H1 (cell line): Measurements from ENCODE around the gene BICD1. TPM values are rescaled to one million over a fixed set of nuclear protein-coding genes. Genes with fewer than 3 reads are reported as not detected.

ENCODE experiments used
- CTCF ChIA-PET: fragments of 300-600 bp; sonication (Branson Sonifier 250); formaldehyde crosslinking; loops from one replicate; lab custom pipeline; 2021; ENCODE audit not compliant: partially characterized antibody; lab: Charles Lee
- POLR2A ChIA-PET: fragments of 300-600 bp; sonication (Branson Sonifier 250); formaldehyde crosslinking; loops from one replicate; lab custom pipeline; 2021; ENCODE audit warnings: inconsistent platforms; ENCODE audit not compliant: partially characterized antibody; lab: Charles Lee
- DNase-seq, 2 experiments: peaks; one replicate each; pipeline versions ENCODE4 v3.0.0 to v3.0.0-alpha.2; 2010 to 2022; ENCODE audit warnings: low spot score in 2 of 2, low read depth in 1 of 2, mixed read lengths in 1 of 2
- FAIRE-seq: peaks from 2 replicates; lab custom pipeline; 2011; peaks lifted over from hg19 to GRCh38; lab: Jason Lieb, UNC
- H2AFZ ChIP-seq: 2 replicates; pipeline ENCODE4 v1.8.1; 2012; ENCODE audit warnings: low read length, inconsistent platforms
- H2AK5ac ChIP-seq: 2 replicates; pipeline ENCODE4 v1.6.1; 2013; ENCODE audit warnings: low read depth, low read length
- H2BK120ac ChIP-seq: replicated peaks from 2 replicates; pipeline ENCODE3; 2013; ENCODE audit warnings: low read depth, low read length, inconsistent platforms
- H2BK12ac ChIP-seq: 2 replicates; pipeline ENCODE4 v1.6.1; 2013; ENCODE audit warnings: low read depth, low read length
- H2BK15ac ChIP-seq: 2 replicates; pipeline ENCODE4 v1.6.1; 2013; ENCODE audit warnings: low read length
- H2BK20ac ChIP-seq: 2 replicates; pipeline ENCODE4 v1.6.1; 2013; ENCODE audit warnings: low read length
- H2BK5ac ChIP-seq: 2 replicates; pipeline ENCODE4 v1.6.1; 2013; ENCODE audit warnings: low read depth, low read length
- H3K14ac ChIP-seq: 2 replicates; pipeline ENCODE4 v1.6.1; 2013; ENCODE audit warnings: inconsistent platforms; ENCODE audit not compliant: insufficient read length
- H3K18ac ChIP-seq: 2 replicates; pipeline ENCODE4 v1.6.1; 2013; ENCODE audit warnings: low read length; ENCODE audit errors: extremely low read depth
- H3K23ac ChIP-seq: 2 replicates; pipeline ENCODE4 v1.6.1; 2013; ENCODE audit warnings: inconsistent platforms; ENCODE audit not compliant: insufficient read length
- H3K23me2 ChIP-seq: 2 replicates; pipeline ENCODE4 v1.6.1; 2013; ENCODE audit warnings: low read depth, low read length
- H3K27ac ChIP-seq: 2 replicates; pipeline ENCODE4 v1.6.1; 2011; ENCODE audit warnings: low read depth, low read length, inconsistent platforms
- H3K27me3 ChIP-seq, 4 experiments: replicated peaks in 1 of 4; 1 replicate in 1 of 4; 2 replicates in 3 of 4; pipeline versions ENCODE4 v1.6.1 to v1.8.1; 2011 to 2013; ENCODE audit warnings: low read length in 3 of 4, mild to moderate bottlenecking in 3 of 4, inconsistent platforms in 2 of 4, mixed read lengths in 2 of 4, moderate library complexity in 1 of 4; ENCODE audit not compliant: control insufficient read depth in 3 of 4, insufficient read depth in 3 of 4; ENCODE audit errors: extremely low read depth in 1 of 4
- H3K36me3 ChIP-seq, 4 experiments: 2 replicates each; pipeline versions ENCODE4 v1.6.1 to v1.8.1; 2011 to 2013; ENCODE audit warnings: mild to moderate bottlenecking in 4 of 4, low read length in 3 of 4, moderate library complexity in 2 of 4, control low read depth in 1 of 4, inconsistent platforms in 1 of 4; ENCODE audit not compliant: insufficient read depth in 4 of 4, control insufficient read depth in 2 of 4
- H3K4ac ChIP-seq: replicated peaks from 2 replicates; pipeline ENCODE3; 2013; ENCODE audit warnings: low read length, low read depth, mixed read lengths, inconsistent platforms; ENCODE audit not compliant: insufficient read length
- H3K4me1 ChIP-seq, 4 experiments: replicated peaks in 1 of 4; 1 replicate in 1 of 4; 2 replicates in 3 of 4; pipeline versions ENCODE4 v1.6.1 to v1.8.1; 2011 to 2013; ENCODE audit warnings: low read length in 3 of 4, inconsistent platforms in 2 of 4, mixed read lengths in 1 of 4; ENCODE audit not compliant: insufficient read depth in 4 of 4, control insufficient read depth in 3 of 4
- H3K4me2 ChIP-seq, 2 experiments: 2 replicates each; pipeline versions ENCODE4 v1.6.1 to v1.8.1; 2011 to 2013; ENCODE audit warnings: low read depth in 2 of 2, low read length in 2 of 2, control low read depth in 1 of 2, inconsistent platforms in 1 of 2, mild to moderate bottlenecking in 1 of 2; ENCODE audit not compliant: insufficient read depth in 1 of 2
- H3K4me3 ChIP-seq, 4 experiments: fragments of 200-600, 300-600 bp in 1 of 4; sonication (generic), shearing (Covaris generic), sonication (Bioruptor Twin) in 1 of 4; 2 replicates each; pipeline versions ENCODE4 v1.5.1 to v1.8.1; 2011 to 2016; ENCODE audit warnings: low read length in 4 of 4, low read depth in 3 of 4, control low read depth in 2 of 4, inconsistent platforms in 2 of 4, mild to moderate bottlenecking in 2 of 4, mixed read lengths in 1 of 4, moderate library complexity in 1 of 4; ENCODE audit not compliant: insufficient read depth in 2 of 4; ENCODE audit errors: extremely low read depth in 1 of 4
- H3K56ac ChIP-seq: replicated peaks from 2 replicates; pipeline ENCODE3; 2013; ENCODE audit warnings: low read depth, mild to moderate bottlenecking, mixed read lengths, low read length, inconsistent platforms; ENCODE audit not compliant: insufficient read length
- H3K79me1 ChIP-seq: 2 replicates; pipeline ENCODE4 v1.6.1; 2013; ENCODE audit warnings: low read depth, low read length, control low read depth
- H3K79me2 ChIP-seq, 2 experiments: 2 replicates each; pipeline versions ENCODE4 v1.6.1 to v1.8.1; 2012 to 2013; ENCODE audit warnings: low read length in 2 of 2, mild to moderate bottlenecking in 2 of 2, inconsistent platforms in 1 of 2; ENCODE audit not compliant: insufficient read depth in 2 of 2, control insufficient read depth in 1 of 2
- H3K9ac ChIP-seq, 4 experiments: replicated peaks in 1 of 4; 1 replicate in 1 of 4; 2 replicates in 3 of 4; pipeline versions ENCODE4 v1.6.1 to v1.8.1; 2011 to 2013; ENCODE audit warnings: low read depth in 3 of 4, low read length in 3 of 4, control low read depth in 2 of 4, mild to moderate bottlenecking in 2 of 4, moderate library complexity in 2 of 4, inconsistent platforms in 1 of 4; ENCODE audit errors: extremely low read depth in 1 of 4
- H3K9me3 ChIP-seq, 2 experiments: 2 replicates each; pipeline versions ENCODE4 v1.6.1 to v1.8.1; 2012 to 2013; ENCODE audit warnings: mild to moderate bottlenecking in 2 of 2, moderate library complexity in 2 of 2, control low read depth in 1 of 2, inconsistent platforms in 1 of 2, low read depth in 1 of 2, low read length in 1 of 2, mixed read lengths in 1 of 2; ENCODE audit not compliant: insufficient read depth in 2 of 2
- H4K20me1 ChIP-seq, 2 experiments: replicated peaks in 1 of 2; 2 replicates each; pipeline versions ENCODE3 to v1.8.1; 2011 to 2013; ENCODE audit warnings: inconsistent platforms in 2 of 2, low read length in 2 of 2, mild to moderate bottlenecking in 1 of 2; ENCODE audit not compliant: insufficient read depth in 2 of 2, control insufficient read depth in 1 of 2
- H4K5ac ChIP-seq: 2 replicates; pipeline ENCODE4 v1.6.1; 2013; ENCODE audit warnings: low read length, low read depth, mixed read lengths, inconsistent platforms; ENCODE audit not compliant: insufficient read length
- H4K8ac ChIP-seq: 2 replicates; pipeline ENCODE4 v1.8.0; 2013; ENCODE audit warnings: mild to moderate bottlenecking, moderate library complexity, low read length, inconsistent platforms; ENCODE audit not compliant: insufficient read depth; ENCODE audit errors: extremely low read depth
- H4K91ac ChIP-seq: replicated peaks from 2 replicates; pipeline ENCODE3; 2013; ENCODE audit warnings: low read length, mixed read lengths, inconsistent platforms; ENCODE audit not compliant: insufficient read length
- BACH1 ChIP-seq: IDR thresholded peaks from 2 replicates; pipeline ENCODE4 v1.6.1; 2012; ENCODE audit warnings: low read length, improper control_type of control experiment
- EGR1 ChIP-seq: IDR thresholded peaks from 2 replicates; pipeline ENCODE4 v1.6.1; 2011; ENCODE audit warnings: low read depth, low read length, borderline replicate concordance
- HDAC2 ChIP-seq, 2 experiments: fragments of 300-600 bp in 1 of 2; sonication (generic) in 1 of 2; IDR thresholded peaks; 2 replicates each; pipeline ENCODE4 v1.6.1; 2011 to 2012; ENCODE audit warnings: low read depth in 2 of 2, low read length in 2 of 2, mild to moderate bottlenecking in 2 of 2, moderate library complexity in 2 of 2, borderline replicate concordance in 1 of 2, inconsistent platforms in 1 of 2
- HDAC6 ChIP-seq: IDR thresholded peaks from one replicate; pipeline ENCODE4 v1.7.1; 2012; ENCODE audit warnings: low read depth, mild to moderate bottlenecking, inconsistent platforms, low read length, moderate library complexity
- JUN ChIP-seq: IDR thresholded peaks from 2 replicates; pipeline ENCODE4 v1.6.1; 2011; ENCODE audit warnings: low read depth, mild to moderate bottlenecking, improper control_type of control experiment, low read length
- NANOG ChIP-seq: IDR thresholded peaks from 2 replicates; pipeline ENCODE4 v1.6.1; 2011; ENCODE audit warnings: low read length, low read depth, mild to moderate bottlenecking, inconsistent platforms; ENCODE audit not compliant: insufficient read depth, poor library complexity, severe bottlenecking
- NRF1 ChIP-seq: IDR thresholded peaks from 2 replicates; pipeline ENCODE4 v1.6.1; 2011; ENCODE audit warnings: mild to moderate bottlenecking, low read depth, low read length, improper control_type of control experiment
- PHF8 ChIP-seq: fragments of 200-600 bp; sonication (generic); conservative IDR thresholded peaks from 2 replicates; pipeline ENCODE4 v1.7.1; 2012; ENCODE audit warnings: low read depth, mild to moderate bottlenecking, inconsistent platforms, low read length, moderate library complexity
- POLR2AphosphoS5 ChIP-seq: IDR thresholded peaks from 2 replicates; pipeline ENCODE4 v1.6.1; 2011; ENCODE audit warnings: low read depth, low read length
- SP1 ChIP-seq: IDR thresholded peaks from 2 replicates; pipeline ENCODE4 v1.6.1; 2011; ENCODE audit warnings: low read depth, low read length
- SRF ChIP-seq: IDR thresholded peaks from 2 replicates; pipeline ENCODE4 v1.6.1; 2011; ENCODE audit warnings: mild to moderate bottlenecking, low read depth, low read length, moderate library complexity
- TAF1 ChIP-seq: IDR thresholded peaks from 2 replicates; pipeline ENCODE4 v1.6.1; 2011; ENCODE audit warnings: mild to moderate bottlenecking, low read depth, low read length
- TBP ChIP-seq: IDR thresholded peaks from 2 replicates; pipeline ENCODE4 v1.6.1; 2011; ENCODE audit warnings: low read depth, low read length, improper control_type of control experiment
- USF2 ChIP-seq: IDR thresholded peaks from 2 replicates; pipeline ENCODE4 v1.6.1; 2011; ENCODE audit warnings: low read length, improper control_type of control experiment
- WGBS, 2 experiments: shearing (Covaris generic) in 1 of 2; methylation state at CpG; one replicate each; pipeline versions ENCODE4 v1.1.6 to v1.1.7; 2013 to 2015; ENCODE audit warnings: low lambda C conversion rate in 2 of 2, mixed read lengths in 2 of 2, inconsistent platforms in 1 of 2, low coverage in 1 of 2, missing lambda C conversion rate in 1 of 2; ENCODE audit not compliant: insufficient replicate concordance in 2 of 2, insufficient coverage in 1 of 2, insufficient read length in 1 of 2; ENCODE audit errors: extremely low coverage in 1 of 2, missing lambda C conversion rate in 1 of 2; 5-methylcytosine and 5-hydroxymethylcytosine counted together
- polyA plus RNA-seq, 7 experiments: library from polyadenylated mRNA; depleted of rRNA in 3 of 7; stranded (reverse) in 5 of 7; unstranded in 2 of 7; fragments of >200 nt in 5 of 7; fragments of 200-250 nt in 2 of 7; gene quantifications; 1 replicate in 5 of 7; 2 replicates in 1 of 7; 4 replicates in 1 of 7; pipeline versions ENCODE4 v1.2.1 to v1.2.3, GENCODE V29; 2011 to 2013; ENCODE audit warnings: missing spikeins in 2 of 7, mixed read lengths in 2 of 7
- total RNA-seq: library from RNA; stranded (reverse); fragmentation: NEBNext Ultra II Directional; extraction: Animal tissue kit (Norgen Biotek cat#: 25700); gene quantifications from 2 replicates; pipeline ENCODE4 v1.2.1, GENCODE V29; 2021

BICD1 gene
- total and polyA plus RNA-seq, 2 of the 8 experiments (the other 6 are each of a cell fraction or from before 2014, with no cell fraction given) = 34.1 to 58.4 TPM

GRCh38 chr12:32277774-32278173 is 171.1 kb downstream of the BICD1 start:
- no peaks in the 10 kb centered on the region for H3K9me3 ChIP-seq
- H3K27ac ChIP-seq = no peak overlapping the region
- no peaks in the 10 kb centered on the region for H3K23me2 ChIP-seq
- no peak overlapping the region for H2BK12ac ChIP-seq
- 96% methylated on average over 2 of the region's 2 CpGs; no CpG with 5 or more reads in 1 of the 2 experiments for WGBS, 2 experiments
- no peaks in the 10 kb centered on the region for H4K20me1 ChIP-seq
- H2BK5ac ChIP-seq = no peak overlapping the region
- no peak overlapping the region for H4K91ac ChIP-seq
- no peak overlapping the region for H2BK15ac ChIP-seq
- H2AK5ac ChIP-seq = no peak overlapping the region
- no peak overlapping the region for H3K14ac ChIP-seq
- H3K56ac ChIP-seq = no peak overlapping the region
- no peak overlapping the region for H2BK20ac ChIP-seq
- no peak overlapping the region for H3K18ac ChIP-seq
- H3K4ac ChIP-seq = no peak overlapping the region
- H2AFZ ChIP-seq = no peak overlapping the region
- POLR2A ChIA-PET = no interaction called here
- H3K4me1 ChIP-seq = peaks cover 0 to 4% (median 1%) of the 10 kb centered on the region in 4 experiments; a peak in 3 of 7 replicates
- no peak overlapping the region for H4K5ac ChIP-seq
- no peaks in the 10 kb centered on the region for H3K27me3 ChIP-seq
- no peak overlapping the region for H3K4me3 ChIP-seq
- no peak overlapping the region for H2BK120ac ChIP-seq
- CTCF ChIA-PET = interaction anchor here (0.8 to 1.8 kb wide), 2 partner anchors 15 to 24 kb away, joined by 3 read pairs; no protein-coding TSS in a partner anchor
- H3K36me3 ChIP-seq = no peaks in the 10 kb centered on the region
- peaks cover 0 to 3% of the 10 kb centered on the region in 2 experiments; a peak in 1 of 4 replicates for H3K79me2 ChIP-seq
- FAIRE-seq (no peak), DNase-seq (no peak)
- no peak overlapping the region for H3K23ac ChIP-seq
- H4K8ac ChIP-seq = no peak overlapping the region
- H3K79me1 ChIP-seq = no peaks in the 10 kb centered on the region; the same call in 1 of the 2 replicates
- no peak overlapping the region for H3K9ac ChIP-seq
- H3K4me2 ChIP-seq = no peak overlapping the region
- TF ChIP-seq BACH1 (no peak), SRF (no peak), TBP (no peak), HDAC6 (no peak), EGR1 (no peak), JUN (no peak), POLR2AphosphoS5 (no peak), HDAC2 (IDR thresholded peaks at IDR 0.05; ENCODE audit: borderline replicate concordance in 1 of 2, low read depth in 2 of 2, low read length in 2 of 2) (no peak), TAF1 (no peak), PHF8 (no peak), NRF1 (no peak), NANOG (no peak), SP1 (no peak), USF2 (no peak)
